Measurements from ENCODE around the gene MYH9. TPM values are rescaled to one million over a fixed set of nuclear protein-coding genes. Genes with fewer than 3 reads are reported as not detected.
A peak's percentile ranks its signal among the peaks of the same experiment; 100 is the strongest.
"Not testable (repeated sequence)": the region's sequence is repeated elsewhere in the genome, so short reads cannot be mapped to it uniquely, and the experiment has no call there.

Gene MYH9
- total RNA-seq, 1 donor from 2014 or later, result 973 TPM

GRCh38 chr22:36293606-36294292, 94.0 kb downstream of the MYH9 start:
- DNase-seq (ENCODE audit: low spot score) (no peak), ATAC-seq (no peak)
- intact Hi-C loops (cut with DNase I), result no loop called here

- ATAC-seq, result no peak
Observed at GRCh38 chr22:36292823-36293530, 94.8 kb downstream of the MYH9 start.

GRCh38 chr22:36291831-36292740, 95.7 kb downstream of the MYH9 start:
- ATAC-seq (peak; percentile 2), DNase-seq (ENCODE audit: low spot score) (no peak)
- intact Hi-C loops (cut with DNase I), result no loop called here

More at GRCh38 chr22:36292823-36293530, 94.8 kb downstream of the MYH9 start:
- DNase-seq (ENCODE audit: low spot score), result no peak
- intact Hi-C loops (cut with DNase I), result no loop called here

- intact Hi-C loops (cut with DNase I); DNase-seq (ENCODE audit: low spot score); ATAC-seq: not testable (repeated sequence)
Observed at GRCh38 chr22:36290391-36291075, 97.2 kb downstream of the MYH9 start.

GRCh38 chr22:36289948-36290371, 97.8 kb downstream of the MYH9 start:
- DNase-seq (ENCODE audit: low spot score); ATAC-seq: not testable (repeated sequence)
- intact Hi-C loops (cut with DNase I), result loop anchor here (5.0 kb wide), 1 partner anchor 93 kb away; no protein-coding TSS in a partner anchor

- intact Hi-C loops (cut with DNase I), result loop anchor here (5.0 kb wide), 1 partner anchor 92 kb away; no protein-coding TSS in a partner anchor
- no peak for DNase-seq (ENCODE audit: low spot score)
- no peak for ATAC-seq
Observed at GRCh38 chr22:36289406-36289870, 98.3 kb downstream of the MYH9 start.

- intact Hi-C loops (cut with DNase I), result loop anchor here (5.0 kb wide), 1 partner anchor 91 kb away; no protein-coding TSS in a partner anchor
- DNase-seq (ENCODE audit: low spot score), result no peak
- ATAC-seq, result no peak
Observed at GRCh38 chr22:36288571-36289405, 99.0 kb downstream of the MYH9 start.

GRCh38 chr22:36287881-36288515, 99.8 kb downstream of the MYH9 start:
- DNase-seq (ENCODE audit: low spot score) (no peak), ATAC-seq (no peak)
- intact Hi-C loops (cut with DNase I), result loop anchor here (5.0 kb wide), 1 partner anchor 91 kb away; no protein-coding TSS in a partner anchor

GRCh38 chr22:36286096-36286957, 101.4 kb downstream of the MYH9 start:
- intact Hi-C loops (cut with DNase I), result loop anchor here (5.0 kb wide), 1 partner anchor 89 kb away; no protein-coding TSS in a partner anchor
- DNase-seq (ENCODE audit: low spot score) (peak; percentile 87), ATAC-seq (peak; percentile 86)

- intact Hi-C loops (cut with DNase I), result loop anchor here (5.0 kb wide), 1 partner anchor 88 kb away; no protein-coding TSS in a partner anchor
- ATAC-seq (no peak), DNase-seq (ENCODE audit: low spot score) (no peak)
Observed at GRCh38 chr22:36285545-36285944, 102.2 kb downstream of the MYH9 start.

GRCh38 chr22:36285017-36285416, 102.8 kb downstream of the MYH9 start:
- intact Hi-C loops (cut with DNase I), result loop anchor here (5.0 kb wide), 1 partner anchor 88 kb away; no protein-coding TSS in a partner anchor
- DNase-seq (ENCODE audit: low spot score), result no peak
- ATAC-seq, result peak; percentile 58

- ATAC-seq (no peak), DNase-seq (ENCODE audit: low spot score) (no peak)
- intact Hi-C loops (cut with DNase I), result no loop called here
Observed at GRCh38 chr22:36284171-36284571, 103.6 kb downstream of the MYH9 start.

- no peak for DNase-seq (ENCODE audit: low spot score)
- peak; percentile 50 for ATAC-seq
- intact Hi-C loops (cut with DNase I), result no loop called here
Observed at GRCh38 chr22:36282328-36282831, 105.4 kb downstream of the MYH9 start.

GRCh38 chr22:36281781-36282327, 105.9 kb downstream of the MYH9 start:
- intact Hi-C loops (cut with DNase I), result no loop called here
- ATAC-seq (peak; percentile 23), DNase-seq (ENCODE audit: low spot score) (peak; percentile 72)

- DNase-seq (ENCODE audit: low spot score), result peak; percentile 61
- no peak for ATAC-seq
- intact Hi-C loops (cut with DNase I), result no loop called here
Observed at GRCh38 chr22:36280379-36280778, 107.4 kb downstream of the MYH9 start.

All from sciatic nerve (tissue), 2 donors.